GM19193 (cell line): ENCODE measurements around the gene ACSF2.

Experiments used
- POLR2A ChIP-seq: IDR thresholded peaks from 4 replicates; pipeline ENCODE4 v1.6.1; 2011; ENCODE audit not compliant: insufficient read depth, insufficient read length; ENCODE audit errors: extremely low read depth

The ACSF2 gene

GRCh38 chr17:50467114-50467854 is 41.3 kb downstream of the ACSF2 start:
- TF ChIP-seq POLR2A, result no peak

GRCh38 chr17:50467855-50468303 is 41.9 kb downstream of the ACSF2 start:
- no peak for TF ChIP-seq POLR2A

- no peak for TF ChIP-seq POLR2A
Measured at GRCh38 chr17:50468304-50469207, 42.5 kb downstream of the ACSF2 start, which contains the start of gene CHAD. Gene CHAD, minus strand, starts transcription at chr17:50468880. Its CDS starts 67 bp downstream, at chr17:50468813.

- TF ChIP-seq POLR2A, result no peak
Measured at GRCh38 chr17:50469208-50469605, 43.2 kb downstream of the ACSF2 start.

GRCh38 chr17:50469671-50470305 is 43.8 kb downstream of the ACSF2 start:
- no peak for TF ChIP-seq POLR2A

GRCh38 chr17:50470426-50470825 is 44.4 kb downstream of the ACSF2 start:
- no peak for TF ChIP-seq POLR2A

- TF ChIP-seq POLR2A, result no peak
Measured at GRCh38 chr17:50471009-50471905, 45.2 kb downstream of the ACSF2 start.

- TF ChIP-seq POLR2A, result no peak
Measured at GRCh38 chr17:50472286-50472685, 46.3 kb downstream of the ACSF2 start.

- TF ChIP-seq POLR2A, result no peak
Measured at GRCh38 chr17:50473901-50474300, 47.9 kb downstream of the ACSF2 start.

GRCh38 chr17:50474523-50474922 is 48.5 kb downstream of the ACSF2 start:
- TF ChIP-seq POLR2A, result no peak

- no peak for TF ChIP-seq POLR2A
Measured at GRCh38 chr17:50475362-50475761, 49.3 kb downstream of the ACSF2 start.

- no peak for TF ChIP-seq POLR2A
Measured at GRCh38 chr17:50476545-50477315, 50.7 kb downstream of the ACSF2 start.

GRCh38 chr17:50477976-50478375 is 52.0 kb downstream of the ACSF2 start:
- TF ChIP-seq POLR2A, result no peak
